Stimulated activated CD4-positive, alpha-beta T cell treated with anti-CD3 and anti-CD28 coated beads, Interleukin-4, amount 100 ng/mL, for 48 hours (primary cell): ENCODE data around the gene TIMM13.
"Not testable (repeated sequence)": the region's sequence is repeated elsewhere in the genome, so short reads cannot be mapped to it uniquely, and the experiment has no call there.

Experiments
- DNase-seq, 2 donors: peaks; one replicate each; pipeline ENCODE4 v3.0.0-alpha.2; 2020; ENCODE audit warnings: low read depth in 2 of 2

The TIMM13 gene

GRCh38 chr19:2427429-2428320 lies at the start of gene TIMM13:
Gene TIMM13 (minus strand): TSS chr19:2427586. CDS start chr19:2427533, 53 bp downstream.
- DNase-seq: peak; percentile 93 to 94

DNA sequence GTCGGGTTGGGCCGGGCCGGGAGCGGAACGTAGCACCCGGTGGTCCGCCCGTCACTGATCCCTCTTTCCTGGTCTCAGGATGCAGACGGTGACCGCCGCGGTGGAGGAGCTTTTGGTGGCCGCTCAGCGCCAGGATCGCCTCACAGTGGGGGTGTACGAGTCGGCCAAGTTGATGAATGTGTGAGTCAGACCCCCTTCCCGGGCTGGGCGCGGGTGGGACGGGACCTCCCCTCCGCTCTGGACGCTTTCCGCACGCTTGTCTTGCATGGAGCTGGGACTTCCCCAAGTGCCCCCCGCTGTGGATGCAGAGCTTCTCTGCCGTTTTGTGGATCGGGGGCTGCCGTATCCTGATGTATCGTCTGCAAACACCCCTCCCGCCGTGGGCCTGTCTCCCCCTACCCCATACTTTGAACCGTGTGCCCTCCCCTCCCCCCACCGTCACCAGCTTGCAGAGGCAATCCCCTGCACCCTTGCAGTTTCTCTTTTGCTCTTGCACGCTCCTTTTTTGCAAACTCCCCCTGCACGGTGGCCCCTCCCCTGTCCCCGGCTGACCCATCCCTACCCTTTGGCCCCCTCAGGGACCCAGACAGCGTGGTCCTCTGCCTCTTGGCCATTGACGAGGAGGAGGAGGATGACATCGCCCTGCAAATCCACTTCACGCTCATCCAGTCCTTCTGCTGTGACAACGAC lies 49.2 kb upstream of the TIMM13 start:
- peak; percentile 57 to 63 for DNase-seq

GRCh38 chr19:2475702-2476450 lies 48.5 kb upstream of the TIMM13 start, which contains the start of gene GADD45B:
Gene GADD45B (plus strand): TSS chr19:2476127. CDS start chr19:2476359, 232 bp downstream.
- peak; percentile 94 to 97 for DNase-seq

DNA sequence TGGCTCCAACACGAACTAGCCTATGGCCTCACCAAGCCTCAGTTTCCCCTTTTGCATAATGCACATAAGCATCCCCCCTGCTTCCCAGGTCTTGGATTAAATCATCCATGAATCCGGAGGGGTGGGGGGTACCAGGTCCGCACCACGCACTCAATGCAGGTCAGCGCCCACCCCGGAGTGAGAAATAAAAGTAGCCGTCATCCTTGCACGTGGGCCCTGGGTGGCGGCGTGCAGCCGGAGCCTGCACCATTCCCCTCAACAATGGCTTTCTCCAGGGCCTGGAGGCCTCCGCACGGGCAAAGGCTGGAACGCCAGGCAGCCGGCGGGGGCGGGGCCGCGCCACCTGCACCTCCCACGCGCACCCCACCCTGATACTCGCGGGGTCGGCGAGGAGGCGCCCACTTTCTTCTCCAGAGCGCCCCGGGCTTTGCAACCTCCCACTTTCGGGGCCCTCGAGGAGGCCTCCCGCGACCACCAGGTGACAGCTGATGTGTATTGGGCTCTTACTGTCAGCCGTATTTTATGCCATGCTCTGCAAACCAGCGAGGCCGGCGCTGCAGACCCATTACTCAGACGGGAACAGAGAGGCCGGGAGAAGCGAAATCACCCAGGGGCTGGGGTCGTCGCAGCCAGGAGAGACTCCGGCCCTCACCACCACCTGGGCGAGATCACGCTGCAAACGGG lies 47.8 kb upstream of the TIMM13 start:
- peak; percentile 63 to 64 for DNase-seq

DNA sequence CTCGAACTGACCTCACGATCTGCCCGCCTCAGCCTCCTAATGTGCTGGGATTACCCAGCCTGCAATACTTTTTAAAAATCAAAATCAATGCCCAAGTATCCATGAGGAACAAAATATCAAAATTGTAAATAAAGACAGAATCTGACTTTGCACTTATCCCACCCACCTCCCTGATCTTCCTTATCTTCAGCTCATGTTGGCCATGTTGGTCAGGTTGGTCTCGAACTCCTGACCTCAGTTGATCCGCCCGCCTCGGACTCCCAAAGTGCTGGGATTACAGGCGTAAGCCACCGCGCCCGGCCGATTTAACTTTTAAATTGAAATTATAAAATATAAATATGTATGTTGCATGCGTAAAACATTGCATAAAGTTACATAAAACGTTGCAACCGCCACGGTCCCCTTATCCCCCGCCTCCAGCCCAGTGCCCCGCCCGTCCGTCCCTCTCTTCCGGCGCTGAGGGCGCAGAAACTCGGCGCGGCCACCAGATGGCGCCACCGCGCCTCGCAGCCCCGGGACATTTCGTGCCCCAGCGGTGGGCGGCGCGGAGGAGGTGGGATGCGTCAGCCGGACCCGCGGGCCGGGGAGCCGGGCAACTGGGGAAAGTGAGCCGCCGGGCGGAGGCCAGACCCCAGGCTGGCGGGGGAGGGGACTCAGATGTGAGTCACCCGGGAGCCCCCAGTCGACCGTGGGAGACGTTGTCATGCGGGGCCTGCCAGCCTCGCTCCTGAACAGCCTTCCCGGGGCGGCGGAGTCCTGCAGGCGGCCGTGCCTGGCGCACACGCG lies 47.0 kb upstream of the TIMM13 start:
- DNase-seq: peak; percentile 86 to 87

GRCh38 chr19:2469915-2470200 lies 42.5 kb upstream of the TIMM13 start:
- not testable (repeated sequence) for DNase-seq

DNA sequence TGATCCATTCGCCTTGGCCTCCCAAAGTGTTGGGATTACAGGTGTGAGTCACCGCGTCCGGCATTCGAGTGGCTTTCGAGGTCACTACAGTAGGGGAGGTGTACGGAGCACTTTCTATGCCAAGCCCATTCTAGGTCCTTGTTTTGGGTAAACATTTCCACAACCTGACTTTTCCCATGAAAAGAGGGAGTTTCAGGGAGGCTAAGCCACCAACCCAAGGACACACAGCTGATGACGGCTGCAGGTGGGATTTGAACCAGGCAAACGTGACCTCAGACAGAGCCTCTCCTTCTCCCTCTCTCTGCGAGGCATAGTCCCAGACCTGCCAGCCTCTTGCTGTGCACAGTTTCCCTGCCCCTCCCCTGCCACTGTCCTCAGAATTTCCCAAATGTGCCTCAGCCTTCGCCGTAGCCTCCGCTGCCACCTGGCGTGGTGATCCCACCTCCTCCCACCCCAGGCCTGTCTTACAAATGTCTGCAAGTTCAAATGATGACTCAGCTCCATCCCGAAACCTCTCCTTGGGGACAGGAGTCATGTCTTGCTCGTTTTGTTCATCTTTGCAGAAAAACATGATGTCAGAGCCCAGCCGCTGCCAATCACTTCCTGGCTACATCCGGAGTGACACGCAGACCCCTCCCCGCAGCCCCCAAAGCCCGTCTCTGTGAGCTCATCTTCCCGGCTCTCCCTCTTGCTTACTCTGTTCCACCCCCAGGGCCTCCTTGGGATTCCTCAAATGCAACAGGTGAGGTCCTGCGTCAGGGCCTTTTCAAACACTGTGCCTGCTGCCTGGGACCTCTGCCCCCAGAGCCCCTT lies 41.9 kb upstream of the TIMM13 start:
- DNase-seq: no peak

GRCh38 chr19:2468596-2468995 lies 41.2 kb upstream of the TIMM13 start:
- no peak for DNase-seq

DNA sequence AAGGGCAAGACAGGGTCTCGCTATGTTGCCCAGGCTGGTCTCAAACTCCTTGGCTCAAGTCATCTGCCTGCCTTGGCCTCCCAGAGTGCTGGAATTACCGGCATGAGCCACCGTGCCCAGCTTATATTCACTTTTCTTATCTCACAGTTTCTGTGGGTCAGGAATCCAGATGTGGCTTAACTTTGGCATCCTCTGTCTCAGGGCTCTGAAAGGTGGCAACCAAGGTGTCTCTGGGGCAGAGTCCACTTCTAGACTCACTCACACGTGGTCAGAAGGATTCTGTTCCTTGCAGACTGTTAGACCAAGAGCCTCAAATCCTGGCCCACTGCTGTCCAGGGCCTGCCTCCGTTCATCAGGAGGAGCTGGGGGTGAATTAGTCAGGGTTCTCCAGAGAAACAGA lies 37.0 kb upstream of the TIMM13 start:
- no peak for DNase-seq

- not testable (repeated sequence) for DNase-seq
Observed at GRCh38 chr19:2463694-2464093, 36.3 kb upstream of the TIMM13 start.

DNA sequence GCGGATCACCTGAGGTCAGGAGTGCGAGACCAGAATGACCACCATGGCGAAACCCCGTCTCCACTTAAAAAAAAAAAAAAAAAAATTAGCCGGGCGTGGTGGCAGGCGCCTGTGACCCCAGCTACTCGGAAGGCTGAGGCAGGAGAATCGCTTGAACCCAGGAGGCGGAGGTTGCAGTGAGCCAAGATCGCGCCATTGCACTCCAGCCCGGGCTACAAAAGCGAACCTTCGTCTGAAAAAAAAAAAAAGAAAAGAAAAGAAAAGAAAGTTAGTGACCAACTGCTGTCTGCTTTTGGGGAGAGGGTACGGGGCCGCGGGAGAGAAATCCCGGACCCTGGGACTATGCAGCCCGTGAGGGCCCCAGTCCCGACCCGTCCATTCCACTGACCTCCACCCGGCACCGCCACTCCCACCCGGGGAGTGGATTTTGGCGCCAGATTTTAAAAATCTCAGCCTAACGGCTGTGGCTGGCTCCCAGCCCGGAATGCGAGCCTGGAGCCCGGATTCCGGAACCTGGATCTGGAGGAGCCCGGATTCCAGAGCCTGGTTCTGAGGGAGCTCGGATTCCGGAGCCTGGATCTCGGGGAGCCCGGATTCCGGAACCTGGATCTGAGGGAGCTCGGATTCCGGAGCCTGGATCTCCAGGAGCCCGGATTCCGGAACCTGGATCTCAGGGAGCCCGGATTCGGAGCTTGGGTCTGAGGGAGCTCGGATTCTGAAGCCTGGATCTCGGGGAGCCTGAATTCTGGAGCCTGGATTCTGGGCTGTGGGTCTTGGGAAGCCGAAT lies 35.4 kb upstream of the TIMM13 start:
- no peak for DNase-seq

DNA sequence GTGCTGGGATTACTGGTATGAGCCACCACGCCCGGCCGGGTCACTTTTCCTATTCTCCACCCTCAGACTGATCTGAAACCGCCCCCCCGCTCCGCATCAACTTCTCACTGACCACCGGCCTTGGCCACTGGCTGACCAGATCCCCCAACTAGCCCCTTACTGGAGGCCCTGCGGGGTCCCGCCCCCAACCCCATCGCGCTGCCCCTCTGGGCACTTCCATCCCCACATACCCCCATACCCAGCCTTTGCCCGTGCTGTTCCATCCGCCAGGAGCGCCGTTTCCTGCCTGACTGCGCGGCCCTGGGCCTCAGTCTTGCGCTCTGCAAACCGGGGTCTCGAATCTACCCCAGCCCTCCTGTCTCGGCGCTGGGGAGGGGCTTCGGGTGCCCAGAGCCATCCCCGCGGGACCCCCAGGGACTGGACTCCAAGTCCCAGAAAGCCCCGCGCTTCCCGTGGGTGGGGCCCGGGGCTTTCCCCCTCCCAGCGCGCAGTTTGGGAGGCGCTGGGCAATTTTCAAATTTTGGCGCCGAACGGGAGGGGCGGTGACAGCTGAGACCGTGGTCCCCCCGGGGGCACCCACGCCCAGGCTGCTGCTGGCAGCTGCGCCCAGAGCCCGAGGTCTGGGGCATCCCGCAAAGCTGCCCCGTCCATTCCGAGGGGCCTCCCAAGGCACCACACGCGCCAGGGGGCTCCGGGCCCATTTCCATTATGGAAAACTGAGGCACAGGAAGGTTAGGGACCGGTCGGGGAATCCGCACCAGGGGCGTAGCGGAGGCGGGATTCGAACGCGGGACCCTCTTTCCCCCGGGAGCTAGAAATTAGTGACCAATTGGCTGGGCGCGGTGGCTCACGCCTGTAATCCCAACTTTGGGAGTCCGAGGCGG lies 34.6 kb upstream of the TIMM13 start:
- DNase-seq: peak; percentile 63 to 73

DNA sequence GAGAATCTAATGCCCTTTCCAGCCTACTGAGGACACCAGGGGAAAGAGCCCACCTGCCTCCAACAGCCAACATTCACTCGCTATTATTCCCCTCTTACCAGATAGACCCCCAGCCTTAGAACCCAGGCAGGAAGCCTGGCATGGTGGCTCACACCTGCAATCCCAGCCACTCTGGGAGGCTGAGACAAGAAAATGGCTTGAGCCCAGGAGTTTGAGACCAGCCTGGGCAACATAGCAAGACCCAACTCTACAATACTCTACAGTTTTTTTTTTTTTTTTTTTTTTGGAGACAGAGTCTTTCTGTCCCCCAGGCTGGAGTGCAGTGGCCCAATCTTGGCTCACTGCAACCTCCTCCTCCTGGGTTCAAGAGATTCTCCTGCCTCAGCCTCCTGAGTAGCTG lies 32.9 kb upstream of the TIMM13 start:
- no peak for DNase-seq

DNA sequence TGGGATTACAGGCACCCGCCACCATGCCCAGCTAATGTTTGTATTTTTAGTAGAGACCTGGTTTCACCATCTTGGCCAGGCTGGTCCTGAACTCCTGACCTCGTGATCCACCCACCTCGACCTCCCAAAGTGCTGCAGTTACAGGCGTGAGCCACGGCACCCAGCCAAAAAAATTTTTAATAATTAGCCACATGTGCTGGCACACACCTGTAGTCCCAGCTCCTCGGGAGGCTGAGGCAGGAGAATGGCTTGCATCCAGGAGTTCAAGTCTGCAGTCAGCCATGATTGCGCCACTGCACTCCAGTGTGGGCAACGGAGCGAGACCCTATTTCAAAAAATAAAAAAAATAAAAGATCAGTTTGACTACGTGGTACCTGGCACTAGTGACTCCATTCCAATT lies 31.4 kb upstream of the TIMM13 start:
- not testable (repeated sequence) for DNase-seq

DNA sequence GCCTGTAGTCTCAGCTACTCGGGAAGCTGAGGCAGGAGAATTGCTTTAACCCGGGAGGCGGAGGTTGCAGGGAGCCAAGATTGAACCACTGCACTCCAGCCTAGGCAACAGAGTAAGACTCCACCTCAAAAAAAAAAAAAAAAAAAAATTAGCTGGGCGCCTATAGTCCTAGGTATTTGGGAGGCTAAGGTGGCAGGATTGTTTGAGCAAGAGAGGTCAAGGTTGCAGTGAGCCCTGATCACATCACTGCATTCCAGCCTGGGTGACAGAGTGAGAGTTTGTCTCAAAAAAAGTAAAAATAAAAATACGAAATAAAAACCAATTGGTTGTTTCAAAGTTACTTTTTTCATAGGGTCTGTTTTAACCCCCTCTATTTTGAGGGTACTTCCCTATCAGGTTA lies 30.7 kb upstream of the TIMM13 start:
- DNase-seq: no peak

- no peak for DNase-seq
Observed at GRCh38 chr19:2457394-2458037, 30.1 kb upstream of the TIMM13 start.

DNA sequence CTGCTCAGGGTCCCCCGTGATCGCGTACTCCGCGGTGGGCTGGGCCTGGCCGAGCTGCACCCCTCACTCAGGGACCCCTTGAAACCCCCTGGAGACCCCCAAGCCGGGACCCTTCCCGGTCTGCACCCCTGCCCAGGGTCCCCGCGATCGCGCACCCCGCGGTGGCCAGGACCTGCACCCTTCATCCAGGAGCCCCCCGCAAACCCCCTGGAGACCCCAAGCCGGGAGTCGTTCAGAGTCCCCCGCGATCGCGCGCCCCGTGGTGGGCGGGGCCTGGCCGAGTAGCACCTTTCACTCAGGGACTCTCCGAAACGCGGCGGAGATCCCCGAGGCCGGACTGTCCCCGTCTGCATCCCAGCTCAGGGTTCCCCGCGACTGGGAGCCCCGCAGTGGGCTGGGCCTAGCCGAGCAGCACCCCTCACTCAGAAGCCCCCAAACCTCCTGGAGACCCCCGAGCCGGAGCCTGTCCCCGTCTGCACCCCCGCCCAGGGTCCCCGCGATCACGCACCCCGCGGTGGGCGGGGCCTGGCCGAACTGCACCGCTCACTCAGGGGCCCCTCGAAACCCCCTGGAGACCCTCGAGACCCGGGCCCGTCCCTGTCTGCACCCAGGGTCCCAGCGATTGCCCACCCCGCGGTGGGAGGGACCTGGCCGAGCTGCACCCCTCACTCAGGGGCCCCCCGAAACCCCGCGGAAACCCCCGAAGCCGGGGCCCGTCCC lies 28.6 kb upstream of the TIMM13 start:
- peak; percentile 43 to 49 for DNase-seq
